Gastroesophageal sphincter (tissue), 3 donors: ENCODE measurements around the gene LLGL2.

Source experiments
- POLR2A ChIP-seq, 2 donors: fragments of 450-650 bp; IDR thresholded peaks; one replicate each; pipeline ENCODE4 v1.6.1; 2017; ENCODE audit warnings: antibody characterized with exemption in 2 of 2, mild to moderate bottlenecking in 2 of 2, moderate library complexity in 1 of 2
- POLR2AphosphoS5 ChIP-seq: sonication (generic); formaldehyde crosslinking; IDR thresholded peaks from one replicate; pipeline ENCODE4 v1.6.1; 2017; ENCODE audit warnings: antibody characterized with exemption
- TF ChIP-seq, protein P1 (sequence below), 4 experiments: fragments of 200-600 bp in 2 of 4; fragments of 450-650 bp in 2 of 4; sonication (generic) in 1 of 4; IDR thresholded peaks; one replicate each; pipeline ENCODE4 v1.5.1; 2017 to 2019; ENCODE audit warnings: antibody characterized with exemption in 4 of 4, mild to moderate bottlenecking in 2 of 4, moderate library complexity in 2 of 4

DNA sequence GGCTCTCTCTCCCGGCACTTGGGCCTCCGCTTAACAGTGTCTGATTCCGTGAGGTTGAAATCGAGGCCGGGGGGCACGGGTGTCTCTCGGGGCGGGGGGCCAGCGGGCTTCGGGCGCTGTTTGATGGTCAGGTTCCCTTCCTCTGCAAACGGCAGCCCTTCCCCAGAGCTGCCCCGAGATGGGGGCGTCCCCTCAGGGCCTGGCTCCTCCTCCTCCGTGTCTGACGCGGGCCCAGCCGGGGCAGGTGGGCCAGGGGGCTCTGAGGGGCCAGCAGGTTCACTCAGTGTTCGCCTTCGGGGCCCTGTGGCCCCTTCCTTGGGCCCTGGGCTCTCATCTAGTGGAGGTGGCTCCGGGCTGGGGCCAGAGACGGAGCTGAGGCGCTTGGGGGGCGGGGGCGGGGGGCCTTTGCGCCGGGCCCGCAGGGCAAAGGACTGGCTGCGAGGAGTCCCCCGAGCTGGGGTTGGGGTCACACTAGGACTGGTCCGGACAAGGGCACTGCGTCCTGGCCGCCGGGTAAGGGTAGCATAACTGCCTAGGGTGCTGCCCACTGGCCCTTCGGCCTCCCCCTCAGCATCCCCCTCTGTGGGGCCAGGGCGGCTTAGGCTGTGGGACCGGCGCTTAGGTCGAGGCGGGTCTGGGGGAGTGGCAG, 23.3 kb upstream of the LLGL2 start:
- TF ChIP-seq, protein P1, sequence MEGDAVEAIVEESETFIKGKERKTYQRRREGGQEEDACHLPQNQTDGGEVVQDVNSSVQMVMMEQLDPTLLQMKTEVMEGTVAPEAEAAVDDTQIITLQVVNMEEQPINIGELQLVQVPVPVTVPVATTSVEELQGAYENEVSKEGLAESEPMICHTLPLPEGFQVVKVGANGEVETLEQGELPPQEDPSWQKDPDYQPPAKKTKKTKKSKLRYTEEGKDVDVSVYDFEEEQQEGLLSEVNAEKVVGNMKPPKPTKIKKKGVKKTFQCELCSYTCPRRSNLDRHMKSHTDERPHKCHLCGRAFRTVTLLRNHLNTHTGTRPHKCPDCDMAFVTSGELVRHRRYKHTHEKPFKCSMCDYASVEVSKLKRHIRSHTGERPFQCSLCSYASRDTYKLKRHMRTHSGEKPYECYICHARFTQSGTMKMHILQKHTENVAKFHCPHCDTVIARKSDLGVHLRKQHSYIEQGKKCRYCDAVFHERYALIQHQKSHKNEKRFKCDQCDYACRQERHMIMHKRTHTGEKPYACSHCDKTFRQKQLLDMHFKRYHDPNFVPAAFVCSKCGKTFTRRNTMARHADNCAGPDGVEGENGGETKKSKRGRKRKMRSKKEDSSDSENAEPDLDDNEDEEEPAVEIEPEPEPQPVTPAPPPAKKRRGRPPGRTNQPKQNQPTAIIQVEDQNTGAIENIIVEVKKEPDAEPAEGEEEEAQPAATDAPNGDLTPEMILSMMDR (IDR thresholded peaks at IDR 0.05) = no peak
- TF ChIP-seq POLR2A (IDR thresholded peaks at IDR 0.05) (no peak), POLR2AphosphoS5 (no peak)
